ENCODE data around the gene RAB4B.
"Not testable (repeated sequence)": the region's sequence is repeated elsewhere in the genome, so short reads cannot be mapped to it uniquely, and the experiment has no call there.

Gene RAB4B

GRCh38 chr19:40763963-40764362, 14.1 kb upstream of the RAB4B start:
- no peak overlapping the region for H3K4me3 ChIP-seq (ENCODE audit: low read depth, low read length)
- POLR2A ChIA-PET = no interaction called here
- no peak for DNase-seq (ENCODE audit: low read depth, low spot score)
- no peak for TF ChIP-seq CTCF (IDR thresholded peaks at IDR 0.05; ENCODE audit: insufficient read depth, low read length, missing control alignments)
- CTCF ChIA-PET = no interaction called here

GRCh38 chr19:40766385-40766784, 11.7 kb upstream of the RAB4B start:
- POLR2A ChIA-PET; DNase-seq (ENCODE audit: low read depth, low spot score); H3K4me3 ChIP-seq (ENCODE audit: low read depth, low read length): not testable (repeated sequence)
- CTCF ChIA-PET = interaction anchor here (0.7 kb wide), 1 partner anchor 40 kb away, joined by 3 read pairs; no protein-coding TSS in a partner anchor

GRCh38 chr19:40768869-40769268, 9.2 kb upstream of the RAB4B start:
- ChIA-PET POLR2A (interaction anchor here (1.0 kb wide), 1 partner anchor 9 kb away, joined by 5 read pairs; the partner anchor contains the start of gene RAB4B), CTCF (no interaction called here)
- TF ChIP-seq CTCF (IDR thresholded peaks at IDR 0.05; ENCODE audit: insufficient read depth, low read length, missing control alignments) = no peak
- no peak for DNase-seq (ENCODE audit: low read depth, low spot score)
- no peak overlapping the region for H3K4me3 ChIP-seq (ENCODE audit: low read depth, low read length)

- DNase-seq (ENCODE audit: low read depth, low spot score); CTCF ChIA-PET; H3K4me3 ChIP-seq (ENCODE audit: low read depth, low read length): not testable (repeated sequence)
- POLR2A ChIA-PET = interaction anchor here (1.1 kb wide), 1 partner anchor 13 kb away, joined by 3 read pairs; no protein-coding TSS in a partner anchor
Measured at GRCh38 chr19:40771101-40771862, 6.8 kb upstream of the RAB4B start.

GRCh38 chr19:40774916-40775631, 3.0 kb upstream of the RAB4B start, which contains the start of gene MIA:
MIA (plus strand) TSS chr19:40775521; CDS start chr19:40775543, 22 bp downstream.
- no peak for TF ChIP-seq CTCF (IDR thresholded peaks at IDR 0.05; ENCODE audit: insufficient read depth, low read length, missing control alignments)
- DNase-seq (ENCODE audit: low read depth, low spot score) = no peak
- H3K4me3 ChIP-seq (ENCODE audit: low read depth, low read length) = no peak within 1 kb of the TSS
- ChIA-PET CTCF (interaction anchor here (1.3 kb wide), 1 partner anchor 17 kb away, joined by 3 read pairs; no protein-coding TSS in a partner anchor), POLR2A (no interaction called here)

- TF ChIP-seq CTCF (IDR thresholded peaks at IDR 0.05; ENCODE audit: insufficient read depth, low read length, missing control alignments) = no peak
- POLR2A ChIA-PET = no interaction called here
- no peak for DNase-seq (ENCODE audit: low read depth, low spot score)
- H3K4me3 ChIP-seq (ENCODE audit: low read depth, low read length) = no peak overlapping the region
- CTCF ChIA-PET = no interaction called here
Measured at GRCh38 chr19:40775632-40776022, 2.4 kb upstream of the RAB4B start.

GRCh38 chr19:40776364-40776763, 1.7 kb upstream of the RAB4B start:
- no peak for TF ChIP-seq CTCF (IDR thresholded peaks at IDR 0.05; ENCODE audit: insufficient read depth, low read length, missing control alignments)
- DNase-seq (ENCODE audit: low read depth, low spot score) = no peak
- ChIA-PET CTCF (interaction anchor here (1.2 kb wide), 1 partner anchor 10 kb away, joined by 4 read pairs; no protein-coding TSS in a partner anchor), POLR2A (no interaction called here)
- H3K4me3 ChIP-seq (ENCODE audit: low read depth, low read length) = no peak overlapping the region
